Brain microvascular endothelial cell (primary cell): ENCODE data around the gene GLO1.

Experiments
- DNase-seq: peaks from one replicate; pipeline ENCODE4 v3.0.0-alpha.2; 2020
- H3K27ac ChIP-seq: fragments of 250-450 bp; sonication (Bioruptor Pico); 2 replicates; pipeline ENCODE4 v1.5.1; 2020; ENCODE audit warnings: mild to moderate bottlenecking, moderate library complexity
- H3K27me3 ChIP-seq: fragments of 250-450 bp; sonication (Bioruptor Pico); replicated peaks from 2 replicates; pipeline ENCODE4 v1.5.1; 2020; ENCODE audit warnings: mild to moderate bottlenecking
- H3K36me3 ChIP-seq: fragments of 250-450 bp; sonication (Bioruptor Pico); replicated peaks from 2 replicates; pipeline ENCODE4 v1.5.1; 2020; ENCODE audit warnings: mild to moderate bottlenecking
- H3K4me3 ChIP-seq: 2 replicates; pipeline ENCODE4 v1.5.1; 2011; ENCODE audit warnings: low read depth, mild to moderate bottlenecking, control low read depth, low read length, moderate library complexity
- CTCF ChIP-seq: IDR thresholded peaks from 2 replicates; pipeline ENCODE4 v1.5.1; 2011; ENCODE audit warnings: low read depth, mild to moderate bottlenecking, moderate library complexity, low read length, control low read depth, inconsistent platforms; ENCODE audit errors: missing control alignments
- in situ Hi-C: cut with HindIII; loops from 2 replicates; pipeline ENCODE4 v1.10.0; 2017; ENCODE audit warnings: low sequenced_read_pairs, low pct_ligation_motif_present

GLO1 gene

GRCh38 chr6:38646166-38646878 is 56.6 kb downstream of the GLO1 start:
- no peak for TF ChIP-seq CTCF
- H3K27me3 ChIP-seq = no peaks in the 10 kb centered on the region
- no peaks in the 10 kb centered on the region for H3K36me3 ChIP-seq
- no peak for DNase-seq
- no peak overlapping the region for H3K4me3 ChIP-seq
- H3K27ac ChIP-seq = no peak overlapping the region
- in situ Hi-C loops = no loop called here

GRCh38 chr6:38644951-38645350 is 58.0 kb downstream of the GLO1 start:
- no peak for DNase-seq
- in situ Hi-C loops = no loop called here
- H3K36me3 ChIP-seq = no peaks in the 10 kb centered on the region
- no peak overlapping the region for H3K27ac ChIP-seq
- no peaks in the 10 kb centered on the region for H3K27me3 ChIP-seq
- no peak for TF ChIP-seq CTCF
- H3K4me3 ChIP-seq = no peak overlapping the region

GRCh38 chr6:38640216-38640909 is 62.6 kb downstream of the GLO1 start:
- in situ Hi-C loops = no loop called here
- TF ChIP-seq CTCF = no peak
- DNase-seq = no peak
- no peaks in the 10 kb centered on the region for H3K27me3 ChIP-seq
- peak overlapping the region; percentile 87 for H3K4me3 ChIP-seq
- H3K36me3 ChIP-seq = no peaks in the 10 kb centered on the region
- H3K27ac ChIP-seq = peak overlapping the region; percentile 93

GRCh38 chr6:38639498-38640215 is 63.3 kb downstream of the GLO1 start, which contains the start of gene BTBD9:
BTBD9 (minus strand) TSS chr6:38639929.
- DNase-seq = peak; percentile 77
- H3K36me3 ChIP-seq = no peaks in the 10 kb centered on the region
- TF ChIP-seq CTCF = no peak
- H3K27me3 ChIP-seq = no peaks in the 10 kb centered on the region
- H3K27ac ChIP-seq = peak within 1 kb of the TSS; percentile 93
- peak within 1 kb of the TSS; percentile 87 for H3K4me3 ChIP-seq
- in situ Hi-C loops = no loop called here

- Histone ChIP-seq H3K4me3 (peak overlapping the region; percentile 87), H3K27me3 (no peaks in the 10 kb centered on the region)
Measured at GRCh38 chr6:38638941-38639497, 63.9 kb downstream of the GLO1 start.

More at GRCh38 chr6:38638941-38639497, 63.9 kb downstream of the GLO1 start:
- no peak for TF ChIP-seq CTCF
- Histone ChIP-seq H3K36me3 (no peaks in the 10 kb centered on the region), H3K27ac (peak overlapping the region; percentile 93)
- DNase-seq = peak; percentile 38
- in situ Hi-C loops = no loop called here
